HT-29 (cell line): ENCODE measurements around the gene SPAM1. TPM values are rescaled to one million over a fixed set of nuclear protein-coding genes. Genes with fewer than 3 reads are reported as not detected.

Experiments used
- total RNA-seq: library from RNA; depleted of rRNA; stranded (reverse); fragments of >200 nt; shearing (Covaris generic); gene quantifications from 2 replicates; pipeline ENCODE4 v1.2.3, GENCODE V29; 2014; rRNA removed

Gene SPAM1
- total RNA-seq, 1 experiment from 2014 or later, result not detected

Other genes with a start within 250 kb of the SPAM1 start
- 8.9 and 9.7 TPM in 2 replicates for gene WASL, start 176.2 kb upstream of the SPAM1 start, total RNA-seq
- gene HYAL4, start 80.1 kb upstream of the SPAM1 start, total RNA-seq, result 0.79 and 2.8 TPM in 2 replicates
- not detected in 2 replicates for gene TMEM229A, start 107.8 kb downstream of the SPAM1 start, total RNA-seq